Measurements from ENCODE around the gene GATAD2A. TPM values are rescaled to one million over a fixed set of nuclear protein-coding genes. Genes with fewer than 3 reads are reported as not detected.

The GATAD2A gene
- total and polyA plus RNA-seq, 2 of the 8 experiments (the other 6 are each of a cell fraction or from before 2014, with no cell fraction given), result 38.4 to 205 TPM

GRCh38 chr19:19458110-19458816, 52.8 kb downstream of the GATAD2A start:
- DNase-seq (ENCODE audit: low read depth in 1 of 2, low spot score in 2 of 2), result no peak
- H2AK5ac ChIP-seq (ENCODE audit: low read depth, low read length), result no peak overlapping the region
- no peak overlapping the region for H3K14ac ChIP-seq (ENCODE audit: insufficient read length)
- no peak overlapping the region for H2BK20ac ChIP-seq (ENCODE audit: low read length)
- H3K36me3 ChIP-seq (ENCODE audit: control insufficient read depth in 2 of 4, insufficient read depth in 4 of 4, low read length in 3 of 4), result no peaks in the 10 kb centered on the region
- peaks cover 38 to 47% of the 10 kb centered on the region in 2 experiments for H4K20me1 ChIP-seq (replicated peaks in 1 of 2; ENCODE audit: control insufficient read depth in 1 of 2, insufficient read depth in 2 of 2, low read length in 2 of 2)
- no peak overlapping the region for H2BK5ac ChIP-seq (ENCODE audit: low read depth, low read length)
- no peak overlapping the region for H3K4me2 ChIP-seq (ENCODE audit: insufficient read depth in 1 of 2, low read depth in 2 of 2, low read length in 2 of 2)
- no peak overlapping the region for H2BK120ac ChIP-seq (replicated peaks; ENCODE audit: low read depth, low read length)
- FAIRE-seq, result no peak
- ChIA-PET POLR2A (ENCODE audit: partially characterized antibody) (interaction anchor here (0.9 to 1.6 kb wide), 4 partner anchors 11 to 182 kb away, joined by 3 to 4 read pairs (median 3); no protein-coding TSS in a partner anchor), CTCF (ENCODE audit: partially characterized antibody) (interaction anchor here (0.8 to 2.4 kb wide), 7 partner anchors 9 to 35 kb away, joined by 3 to 6 read pairs (median 3); no protein-coding TSS in a partner anchor)
- peaks cover 28% of the 10 kb centered on the region for H3K79me1 ChIP-seq (ENCODE audit: low read depth, low read length)
- TF ChIP-seq CTBP2 (IDR thresholded peaks at IDR 0.05; ENCODE audit: borderline replicate concordance, insufficient read depth, insufficient read length, low read length) (no peak), EZH2 (IDR thresholded peaks at IDR 0.05; ENCODE audit: low read depth, low read length, severe bottlenecking) (no peak), SUZ12 (IDR thresholded peaks at IDR 0.05; ENCODE audit: low read length) (no peak), TCF12 (IDR thresholded peaks at IDR 0.05; ENCODE audit: low read depth, low read length) (no peak), BRCA1 (IDR thresholded peaks at IDR 0.05; ENCODE audit: low read depth, low read length) (no peak), BACH1 (IDR thresholded peaks at IDR 0.05; ENCODE audit: low read length) (no peak)
- H3K4me3 ChIP-seq (ENCODE audit: extremely low read depth in 1 of 4, insufficient read depth in 2 of 4, low read depth in 3 of 4, low read length in 4 of 4), result no peak overlapping the region
- no peak overlapping the region for H3K27ac ChIP-seq (ENCODE audit: low read depth, low read length)
- H3K18ac ChIP-seq (ENCODE audit: extremely low read depth, low read length), result no peak overlapping the region
- H3K23ac ChIP-seq (ENCODE audit: insufficient read length), result no peak overlapping the region
- peaks cover 19 to 92% of the 10 kb centered on the region in 2 experiments for H3K79me2 ChIP-seq (ENCODE audit: control insufficient read depth in 1 of 2, insufficient read depth in 2 of 2, low read length in 2 of 2)
- H2BK12ac ChIP-seq (ENCODE audit: low read depth, low read length), result no peak overlapping the region
- H3K56ac ChIP-seq (replicated peaks; ENCODE audit: insufficient read length, low read depth, low read length), result no peak overlapping the region
- H3K9ac ChIP-seq (replicated peaks in 1 of 4; ENCODE audit: extremely low read depth in 1 of 4, low read depth in 3 of 4, low read length in 3 of 4), result no peak overlapping the region; a peak in 1 of 7 replicates
- no peak overlapping the region for H2AFZ ChIP-seq (ENCODE audit: low read length)
- H4K8ac ChIP-seq (ENCODE audit: extremely low read depth, insufficient read depth, low read length), result no peak overlapping the region
- H3K4ac ChIP-seq (replicated peaks; ENCODE audit: insufficient read length, low read depth, low read length), result no peak overlapping the region
- no peak overlapping the region for H4K91ac ChIP-seq (replicated peaks; ENCODE audit: insufficient read length, low read length)
- H3K9me3 ChIP-seq (ENCODE audit: insufficient read depth in 2 of 2, low read depth in 1 of 2, low read length in 1 of 2), result no peaks in the 10 kb centered on the region
- no peak overlapping the region for H4K5ac ChIP-seq (ENCODE audit: insufficient read length, low read depth, low read length)
- H3K4me1 ChIP-seq (replicated peaks in 1 of 4; ENCODE audit: control insufficient read depth in 3 of 4, insufficient read depth in 4 of 4, low read length in 3 of 4), result peaks cover 22 to 41% (median 33%) of the 10 kb centered on the region in 4 experiments
- 88% methylated on average over 14 of the region's 14 CpGs; no CpG with 5 or more reads in 1 of the 2 experiments for WGBS, 2 experiments (ENCODE audit: extremely low coverage in 1 of 2, insufficient coverage in 1 of 2, insufficient read length in 1 of 2, insufficient replicate concordance in 2 of 2, low coverage in 1 of 2, low lambda C conversion rate in 2 of 2, missing lambda C conversion rate in 1 of 2)
- no peak overlapping the region for H2BK15ac ChIP-seq (ENCODE audit: low read length)
- H3K27me3 ChIP-seq (replicated peaks in 1 of 4; ENCODE audit: control insufficient read depth in 3 of 4, extremely low read depth in 1 of 4, insufficient read depth in 3 of 4, low read length in 3 of 4), result no peaks in the 10 kb centered on the region; a peak in 1 of 7 replicates
- H3K23me2 ChIP-seq (ENCODE audit: low read depth, low read length), result peaks cover 2% of the 10 kb centered on the region; the same call in 1 of the 2 replicates

Data from H1 (cell line).